8988T (cell line): ENCODE results near the gene ANKMY1.

Source experiments
- DNase-seq: peaks from one replicate; pipeline ENCODE4 v3.0.0; 2011

ANKMY1 gene

DNA sequence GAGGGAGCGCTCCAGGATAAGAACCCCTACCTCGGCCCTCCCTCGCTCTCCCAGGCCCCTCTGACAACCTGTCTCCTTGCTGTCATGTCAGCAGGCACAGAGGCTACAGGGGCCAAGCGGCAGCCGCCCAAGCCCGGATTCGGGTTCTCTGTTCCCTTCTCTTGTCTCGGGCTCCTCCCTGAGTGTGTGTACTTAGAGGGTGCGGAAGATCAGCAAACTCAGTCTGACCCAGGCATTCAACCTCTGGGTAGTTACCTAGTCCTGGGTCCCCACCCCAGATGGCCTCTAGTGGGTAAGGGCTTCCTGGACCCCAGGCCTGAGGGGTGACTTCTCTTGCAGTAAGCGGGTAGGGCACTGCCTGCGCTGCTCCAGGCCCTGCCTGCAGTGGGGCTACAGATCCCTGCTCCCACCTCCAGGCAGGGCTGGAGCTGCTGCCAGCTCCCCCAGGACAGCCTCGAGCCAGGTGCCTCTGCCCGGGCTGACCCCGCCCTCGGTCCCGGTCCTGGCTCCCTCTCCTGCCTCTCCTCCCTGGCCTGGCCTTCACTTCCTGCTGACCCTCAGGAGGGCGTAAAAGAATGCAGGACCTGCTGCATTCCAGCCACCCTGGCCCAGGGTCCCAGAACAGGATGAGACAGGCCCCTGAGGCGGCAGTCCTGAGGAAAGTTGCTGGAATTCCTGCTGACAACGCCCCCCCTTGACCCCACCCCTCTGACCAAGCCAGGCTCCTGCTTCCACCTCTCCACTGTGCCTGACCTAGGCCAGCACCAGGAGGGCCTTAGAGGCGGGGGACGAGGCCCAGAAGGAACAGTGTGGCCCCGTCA, 100.4 kb downstream of the ANKMY1 start:
- DNase-seq, result no peak

DNA sequence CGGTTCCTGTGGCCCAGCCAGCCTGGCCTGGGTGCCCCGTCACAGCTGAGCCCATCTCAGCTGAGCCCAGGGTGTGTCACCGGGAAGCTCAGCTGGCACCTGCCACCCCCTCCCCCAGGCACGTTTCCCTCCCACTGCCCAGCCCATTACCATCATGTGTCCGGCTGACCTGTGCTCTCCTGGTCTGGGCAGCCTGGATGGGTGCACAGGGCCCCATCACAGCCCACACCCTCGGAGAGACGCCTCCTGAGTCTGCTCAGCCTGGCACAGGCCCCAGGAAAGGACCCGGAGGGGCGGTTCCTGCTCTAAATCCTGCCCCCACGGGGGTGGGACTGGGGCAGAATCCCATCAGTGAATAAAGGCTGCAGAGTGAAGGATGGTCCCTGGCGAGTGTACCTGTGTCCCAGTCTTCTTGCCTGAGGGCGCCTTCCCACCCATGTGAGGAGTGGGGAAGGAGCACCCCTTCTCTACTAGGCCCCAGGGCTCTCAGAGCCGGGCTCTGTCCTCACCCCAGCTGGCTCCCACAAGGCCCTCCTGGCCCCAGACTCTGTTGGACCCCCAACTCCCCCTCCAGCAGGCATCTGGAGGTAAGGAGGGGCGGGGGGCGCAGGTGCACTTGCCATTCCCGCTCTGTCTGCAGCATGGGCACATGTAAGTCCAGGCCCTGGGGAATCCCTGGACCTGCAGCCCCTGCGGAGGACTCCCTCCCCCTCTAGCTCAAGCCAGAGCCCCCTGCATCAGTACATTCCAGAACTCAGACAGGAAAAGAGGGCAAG, 101.2 kb downstream of the ANKMY1 start:
- DNase-seq, result peak; percentile 94

DNA sequence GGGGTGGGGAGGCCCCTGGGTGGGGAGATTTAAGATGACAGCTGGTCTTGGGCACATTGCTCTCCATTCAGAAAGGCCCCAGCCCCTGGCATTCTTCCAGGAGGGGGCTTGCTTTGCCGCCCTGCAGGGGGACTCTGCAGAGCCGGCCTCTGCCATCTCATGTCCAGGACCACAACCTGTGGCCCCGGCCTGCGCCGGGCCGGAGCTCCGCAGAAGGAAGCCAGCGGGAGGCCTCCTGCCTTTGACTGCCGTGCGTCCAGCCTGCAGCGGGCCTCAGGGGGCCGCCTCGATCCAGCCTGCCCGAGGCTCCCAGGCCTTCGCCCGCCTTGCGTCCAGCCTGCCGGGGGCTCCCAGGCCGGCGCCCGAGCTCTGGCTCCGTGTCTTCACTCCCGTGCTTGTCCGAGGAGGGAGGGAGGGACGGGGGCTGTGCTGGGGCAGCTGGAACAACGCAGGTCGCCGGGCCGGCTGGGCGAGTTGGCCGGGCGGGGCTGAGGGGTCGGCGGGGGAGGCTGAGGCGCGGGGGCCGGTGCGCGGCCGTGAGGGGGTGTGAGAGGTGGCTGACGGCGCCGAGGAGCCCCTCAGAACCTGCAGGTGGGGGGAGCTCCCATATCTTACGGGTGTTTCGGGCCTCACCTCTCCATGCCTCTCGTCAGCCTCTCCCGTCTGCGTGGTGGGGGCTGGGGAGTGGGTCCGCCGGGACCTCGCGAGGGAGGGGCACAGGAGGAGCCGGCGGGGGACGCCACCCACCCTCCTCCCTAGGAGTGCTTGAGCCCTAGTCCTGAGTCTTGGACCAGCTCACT, 101.9 kb downstream of the ANKMY1 start:
- no peak for DNase-seq

DNA sequence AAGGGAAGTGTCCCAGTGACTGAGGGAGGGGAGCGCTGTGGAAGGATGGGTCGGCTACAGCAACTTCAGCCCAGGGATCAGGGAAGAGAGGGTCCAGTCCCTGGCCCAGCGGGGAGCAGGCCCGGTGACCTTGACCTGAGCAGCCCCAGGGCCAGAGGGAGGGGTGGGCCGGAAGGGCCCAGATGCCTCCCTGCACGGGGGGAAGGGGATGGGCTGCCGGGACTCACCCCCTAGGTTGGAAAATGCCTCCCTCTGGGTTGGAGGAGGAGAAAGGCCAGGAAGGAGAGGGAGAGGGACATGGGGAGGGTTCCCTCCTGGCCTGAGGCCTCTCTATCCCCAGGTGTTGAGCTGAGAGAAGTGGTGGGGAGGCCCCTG, 102.5 kb downstream of the ANKMY1 start:
- DNase-seq, result no peak

DNA sequence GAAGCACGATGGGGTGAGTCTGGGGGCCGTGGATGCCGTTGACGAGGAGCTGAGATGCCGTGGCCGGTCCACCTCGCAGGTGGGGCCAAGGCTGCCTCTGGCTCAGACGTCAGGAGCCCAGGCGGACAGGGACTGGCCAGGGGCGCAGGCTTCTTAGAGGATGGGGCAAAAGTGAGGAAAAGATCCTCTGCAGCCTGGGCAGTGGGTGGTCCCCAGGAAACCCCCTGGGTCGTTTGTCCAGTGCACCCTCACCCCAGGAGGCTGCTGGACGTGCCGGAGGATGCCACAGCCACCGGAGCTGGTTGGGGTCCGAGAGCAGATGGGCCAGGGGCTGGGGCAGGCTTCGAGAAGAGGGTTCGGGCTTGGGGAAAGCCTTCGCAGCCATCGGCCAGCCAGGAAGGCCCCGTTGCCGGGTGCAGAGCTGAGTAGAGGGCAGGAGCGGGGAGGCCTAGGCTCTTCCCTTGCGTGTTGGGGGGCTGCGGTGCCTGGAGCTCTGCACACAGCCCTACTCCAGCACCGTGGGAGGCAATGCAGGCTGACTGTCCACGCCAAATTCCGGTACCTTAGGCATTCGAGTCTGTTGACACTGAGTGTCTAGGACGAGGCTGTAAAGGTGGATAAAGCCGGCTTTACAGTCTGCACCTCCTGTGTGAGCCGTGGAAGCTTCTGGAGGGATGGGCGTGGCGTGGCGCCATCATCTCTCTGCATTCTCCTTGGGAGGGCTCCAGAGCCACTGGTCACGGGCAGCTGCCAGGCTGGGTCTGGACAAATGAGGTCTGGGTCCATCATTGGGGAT, 103.5 kb downstream of the ANKMY1 start:
- no peak for DNase-seq

DNA sequence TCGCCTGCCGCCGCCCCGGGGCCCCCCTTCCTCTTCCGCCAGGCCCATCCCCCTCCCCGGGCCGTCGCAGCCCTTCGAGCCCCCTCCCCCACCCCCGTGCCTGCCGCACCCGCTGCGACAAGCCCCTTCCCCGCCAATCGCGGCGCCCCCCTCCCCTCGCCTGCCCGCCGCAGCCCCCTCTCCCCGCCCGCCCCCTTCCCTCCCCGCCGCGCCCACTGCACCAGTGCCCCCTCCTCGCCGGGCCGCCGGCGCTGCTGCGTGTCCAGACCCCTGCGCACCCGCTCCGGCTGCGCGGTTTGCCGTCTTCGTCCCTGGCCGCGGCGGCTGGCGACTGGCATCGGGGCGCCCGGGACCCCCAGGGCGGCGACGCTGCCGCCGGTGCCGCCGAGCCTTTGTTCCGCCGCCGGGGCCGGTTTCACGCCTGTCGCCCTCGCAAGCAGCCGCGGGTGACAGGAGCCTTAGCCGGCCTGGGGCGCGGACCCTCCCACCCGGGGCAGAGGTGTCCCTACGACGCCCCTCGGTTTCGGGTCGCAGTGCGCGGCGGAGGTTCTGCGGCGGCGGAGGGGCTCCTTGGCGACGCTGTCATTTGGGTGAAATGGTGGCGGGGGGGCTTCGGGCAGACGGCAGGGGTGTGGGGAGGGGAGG, 104.2 kb downstream of the ANKMY1 start:
- no peak for DNase-seq

DNA sequence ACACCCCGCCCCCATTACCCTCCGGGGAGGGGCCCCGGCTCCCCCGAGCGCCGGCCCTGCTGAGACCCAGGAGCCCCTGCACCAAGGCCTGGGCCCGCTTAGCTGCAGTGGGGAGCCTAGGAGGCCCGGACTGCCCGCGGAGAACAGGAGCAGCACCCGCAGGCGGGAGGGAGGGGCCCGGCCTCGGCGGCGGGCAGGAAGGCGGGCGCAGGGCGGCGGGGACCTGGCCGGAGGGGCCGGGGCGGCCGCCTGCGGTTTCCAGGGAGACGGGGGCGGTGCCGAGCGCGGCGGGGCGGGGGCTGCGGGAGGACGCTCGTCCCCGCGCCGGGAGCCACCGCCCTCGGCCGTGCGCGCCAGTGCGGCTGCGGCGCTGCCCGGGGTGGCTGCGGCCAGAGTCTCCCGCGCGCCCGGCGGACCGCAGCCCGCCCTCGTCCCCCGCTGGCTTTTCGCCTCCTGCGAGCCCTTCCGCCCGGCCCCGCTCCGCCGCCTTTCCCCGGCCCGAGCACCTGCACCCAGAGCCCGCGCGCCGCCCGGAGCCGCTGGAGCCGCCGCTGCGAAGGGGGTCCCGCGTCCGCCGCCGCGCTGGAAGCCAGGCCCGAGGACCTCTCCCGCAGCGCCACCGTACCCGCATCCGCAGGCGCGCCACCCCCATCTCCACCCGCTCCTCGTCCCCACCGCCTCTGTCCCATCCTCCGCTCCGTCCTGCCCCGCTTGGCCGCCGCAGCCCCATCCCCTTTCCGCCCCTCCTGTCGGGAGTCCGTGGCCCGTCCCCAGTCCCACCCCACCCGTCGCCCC, 105.1 kb downstream of the ANKMY1 start:
- DNase-seq, result peak; percentile 99

DNA sequence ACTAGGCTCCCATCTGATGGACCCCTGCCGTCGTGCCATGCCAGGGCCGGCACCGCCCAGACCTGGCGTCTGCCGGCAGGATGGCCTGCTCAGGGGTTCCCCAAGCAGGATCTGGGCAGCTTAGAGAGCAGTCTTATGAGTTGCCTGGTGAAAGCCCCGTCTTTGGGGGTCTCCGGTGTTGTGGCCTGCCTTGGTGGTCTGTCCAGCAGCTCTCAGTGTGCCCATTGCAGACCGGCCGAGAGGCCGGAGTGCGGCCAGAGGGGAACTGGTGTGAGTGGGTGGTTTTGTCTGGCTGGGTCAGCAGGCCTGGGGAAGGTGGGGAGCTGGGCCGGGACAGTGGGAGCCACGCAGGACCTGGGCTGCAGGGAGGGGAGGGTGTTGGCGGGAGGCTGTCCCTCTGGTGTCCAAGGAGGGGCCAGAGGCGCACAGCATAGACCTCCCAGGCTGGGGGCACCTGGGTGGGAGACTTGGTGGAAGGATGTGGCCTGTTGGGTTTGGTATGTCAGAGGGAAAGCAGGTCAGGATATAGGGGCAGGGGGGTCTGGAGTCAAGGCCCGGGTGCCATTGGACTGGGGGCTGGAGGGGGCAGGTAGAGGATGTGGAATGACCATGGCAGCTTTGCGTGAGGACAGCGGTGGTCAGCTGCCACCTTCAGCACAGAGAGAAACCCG, 105.9 kb downstream of the ANKMY1 start:
- no peak for DNase-seq

DNA sequence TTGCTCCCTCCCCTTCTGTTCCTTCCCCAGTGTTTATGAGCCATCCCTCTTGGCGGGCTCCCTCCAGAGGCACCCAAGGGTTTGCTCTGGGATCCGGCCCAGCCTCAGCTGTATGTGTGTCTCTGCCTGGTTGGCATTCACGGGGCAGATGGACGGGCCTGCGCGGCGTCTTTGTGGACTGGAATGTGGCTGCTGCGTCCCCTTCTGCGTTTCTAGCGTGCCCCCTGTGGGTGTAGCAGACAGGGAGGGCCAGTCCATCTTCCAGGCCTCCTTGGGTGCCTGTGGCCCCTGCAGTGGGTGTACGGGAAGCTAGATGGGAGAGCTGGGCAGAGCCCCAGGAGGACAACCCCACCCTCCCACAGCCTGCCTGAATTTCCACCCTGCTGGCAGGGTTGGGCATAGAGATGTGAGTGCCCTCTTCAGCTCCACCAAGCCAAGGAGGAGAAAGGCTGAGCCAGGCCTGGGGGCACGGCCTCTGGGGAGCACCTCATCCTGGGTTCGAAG, 106.6 kb downstream of the ANKMY1 start:
- no peak for DNase-seq

DNA sequence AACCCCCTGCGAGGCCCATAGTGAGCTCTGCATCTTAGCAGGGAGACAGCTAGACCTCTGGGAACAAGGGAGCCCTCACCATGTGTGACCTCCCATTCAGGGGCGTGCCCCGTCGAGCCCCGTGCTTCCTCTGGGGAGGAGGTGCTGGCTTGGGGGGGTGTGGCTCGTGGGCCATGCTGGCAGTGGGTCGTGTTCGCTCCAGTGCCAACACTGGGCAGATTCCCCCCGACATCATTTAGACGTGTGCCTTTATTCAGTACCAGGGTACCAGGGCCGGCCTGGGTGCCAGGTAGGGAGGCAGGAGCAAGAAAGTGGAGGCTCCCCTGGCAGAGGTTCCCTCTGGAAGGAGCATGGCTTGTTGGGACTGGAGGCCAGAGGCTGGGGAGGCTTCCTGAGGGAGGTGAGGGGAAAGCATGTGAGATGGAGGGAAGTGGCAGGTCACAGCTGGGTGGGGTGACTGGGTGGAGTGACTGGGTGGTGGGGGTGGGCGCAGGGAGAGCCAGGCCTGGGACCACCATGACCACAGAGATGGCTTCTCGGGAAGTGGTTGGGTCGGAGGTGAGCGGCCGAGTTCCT, 107.2 kb downstream of the ANKMY1 start:
- DNase-seq, result no peak

DNA sequence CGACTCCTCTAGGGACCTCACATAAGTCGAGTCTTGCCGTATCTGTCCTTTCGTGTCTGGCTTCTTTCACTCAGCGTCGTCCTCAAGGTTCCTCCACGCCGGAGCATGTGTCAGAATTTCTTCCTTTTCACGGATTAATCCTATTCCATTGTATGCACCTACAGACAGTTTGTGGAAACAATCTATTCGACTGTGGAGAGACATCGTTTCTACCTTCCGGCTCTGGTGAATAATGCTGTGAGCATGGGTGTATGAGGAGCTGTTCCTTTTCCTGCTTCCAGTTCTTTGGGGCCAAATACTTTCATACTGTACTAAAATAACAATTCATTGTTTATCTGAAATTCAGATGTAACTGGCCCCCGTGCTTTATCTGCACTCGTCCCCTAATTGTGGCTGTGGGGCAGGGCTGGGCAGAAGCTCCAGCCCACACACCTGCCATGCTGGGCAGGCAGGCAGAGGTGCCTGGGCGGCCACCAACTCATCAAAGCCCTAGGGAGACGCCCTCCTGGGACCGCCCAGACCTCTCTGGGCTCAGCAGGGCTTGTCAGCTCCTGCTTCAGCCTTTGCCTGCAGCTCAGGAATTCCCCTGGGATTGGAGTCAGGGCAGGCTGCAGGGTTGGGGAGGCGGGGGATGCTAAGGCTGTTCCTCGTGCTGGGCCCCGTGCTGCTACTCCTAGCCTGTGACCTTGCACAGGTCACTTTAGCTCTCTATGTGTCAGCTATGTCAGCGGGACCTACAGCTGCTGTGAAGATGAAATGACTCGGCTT, 107.8 kb downstream of the ANKMY1 start:
- DNase-seq, result no peak

DNA sequence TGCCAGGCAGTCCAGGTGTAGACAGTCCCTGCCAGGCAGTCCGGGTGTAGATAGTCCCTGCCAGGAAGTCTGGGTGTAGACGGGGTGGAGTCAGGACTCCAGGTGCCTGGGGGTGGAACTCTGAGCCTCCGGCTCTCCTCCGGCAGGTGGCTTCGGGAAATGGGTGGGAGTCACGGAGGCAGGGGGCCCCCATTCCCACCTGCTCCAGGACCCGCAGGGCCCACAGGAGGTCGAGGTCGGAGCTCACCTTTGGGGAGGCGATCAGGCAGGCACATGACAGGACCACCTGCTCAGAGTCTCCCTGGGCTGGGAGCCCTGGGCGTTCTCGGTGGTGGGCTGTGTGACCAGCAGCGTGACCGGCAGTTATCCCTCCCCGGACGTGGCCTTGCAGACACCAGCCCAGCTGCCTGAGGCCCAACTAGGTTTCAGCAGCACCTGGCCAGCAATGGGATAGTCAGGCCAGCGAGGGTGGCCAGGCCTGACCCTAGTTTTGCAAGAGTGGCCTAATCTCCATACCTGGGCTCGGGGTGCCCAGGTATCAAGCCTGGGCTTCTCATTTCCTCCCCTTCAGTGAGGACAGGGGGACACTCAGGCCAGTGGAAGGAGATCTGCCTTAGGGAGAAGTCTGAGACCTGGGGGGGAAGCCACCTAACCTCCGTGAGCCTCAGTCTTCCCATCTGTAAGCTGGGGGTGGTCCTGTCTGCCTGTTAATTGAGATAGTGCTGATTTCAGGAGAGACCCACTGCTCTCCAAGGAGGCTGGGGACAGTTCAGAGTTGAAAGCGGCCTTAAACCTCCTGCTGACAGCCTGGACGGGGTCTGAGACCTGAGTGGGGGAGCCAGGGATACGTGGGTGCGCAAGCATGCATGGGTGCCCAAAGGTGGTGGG, 109.2 kb downstream of the ANKMY1 start:
- DNase-seq, result no peak

DNA sequence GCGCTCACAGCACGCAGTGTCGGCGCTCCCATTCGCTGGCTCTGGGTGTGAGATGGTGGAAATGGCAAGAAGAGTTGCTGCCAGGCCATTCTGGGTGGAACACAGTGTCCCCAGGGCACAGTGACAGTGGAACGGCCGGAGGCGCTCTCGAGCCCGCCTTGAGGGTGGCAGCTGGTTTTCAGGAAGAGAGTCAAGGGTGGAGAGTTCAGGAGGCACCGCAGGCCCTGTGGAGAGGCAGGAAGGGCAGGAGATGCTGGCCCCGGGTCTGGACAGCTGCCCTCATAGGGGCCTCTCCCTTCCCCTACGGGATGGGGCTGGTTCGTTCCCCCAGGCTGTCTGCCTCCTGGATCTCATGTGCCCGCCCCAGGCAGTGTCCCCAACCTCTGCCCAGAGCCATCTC, 109.9 kb downstream of the ANKMY1 start:
- DNase-seq, result no peak

DNA sequence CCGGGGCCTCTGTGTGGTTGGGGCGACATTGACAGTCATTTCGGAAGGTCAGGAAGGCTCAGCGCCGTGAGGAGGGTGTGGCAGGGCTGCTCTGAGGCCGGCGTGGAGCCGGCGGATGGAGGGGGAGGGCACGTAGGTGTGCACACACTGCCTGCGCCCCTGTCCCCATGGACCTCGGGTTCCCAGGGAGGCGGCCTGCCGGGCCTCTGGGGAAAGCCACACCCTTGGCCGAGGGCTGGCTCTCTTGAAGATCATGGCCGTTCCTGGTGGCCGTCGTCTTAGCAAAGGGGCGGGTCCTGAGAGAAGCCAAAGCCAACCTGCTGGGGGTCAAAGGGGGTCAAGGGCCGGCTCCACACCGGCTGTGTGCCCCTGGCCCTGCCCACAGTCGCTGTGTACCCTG, 110.5 kb downstream of the ANKMY1 start:
- no peak for DNase-seq

DNA sequence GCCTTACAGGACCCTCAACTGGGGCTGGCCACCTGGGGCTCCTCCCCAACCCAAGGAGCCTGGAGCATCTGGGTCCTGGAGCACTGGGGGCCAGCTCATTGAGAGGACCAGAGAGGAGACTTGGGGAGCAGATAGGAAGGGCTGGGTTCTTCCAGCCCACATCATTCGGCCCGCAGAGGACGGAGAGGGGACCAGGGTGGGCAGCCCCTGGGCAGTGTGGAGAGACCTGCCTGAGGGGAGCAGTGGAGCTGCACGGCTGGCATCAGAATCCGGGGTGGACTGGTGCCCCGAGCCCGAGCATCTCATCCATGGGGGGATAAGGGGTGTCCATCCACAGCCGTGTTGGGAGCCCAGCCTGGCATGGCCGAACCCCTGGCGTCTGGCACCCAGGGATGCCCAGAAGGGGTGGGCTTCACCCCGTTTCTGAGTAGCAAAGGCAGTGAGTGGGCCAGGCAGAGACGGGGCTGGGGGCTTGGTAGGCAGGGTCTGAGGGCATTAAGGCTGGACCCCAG, 111.1 kb downstream of the ANKMY1 start:
- no peak for DNase-seq

DNA sequence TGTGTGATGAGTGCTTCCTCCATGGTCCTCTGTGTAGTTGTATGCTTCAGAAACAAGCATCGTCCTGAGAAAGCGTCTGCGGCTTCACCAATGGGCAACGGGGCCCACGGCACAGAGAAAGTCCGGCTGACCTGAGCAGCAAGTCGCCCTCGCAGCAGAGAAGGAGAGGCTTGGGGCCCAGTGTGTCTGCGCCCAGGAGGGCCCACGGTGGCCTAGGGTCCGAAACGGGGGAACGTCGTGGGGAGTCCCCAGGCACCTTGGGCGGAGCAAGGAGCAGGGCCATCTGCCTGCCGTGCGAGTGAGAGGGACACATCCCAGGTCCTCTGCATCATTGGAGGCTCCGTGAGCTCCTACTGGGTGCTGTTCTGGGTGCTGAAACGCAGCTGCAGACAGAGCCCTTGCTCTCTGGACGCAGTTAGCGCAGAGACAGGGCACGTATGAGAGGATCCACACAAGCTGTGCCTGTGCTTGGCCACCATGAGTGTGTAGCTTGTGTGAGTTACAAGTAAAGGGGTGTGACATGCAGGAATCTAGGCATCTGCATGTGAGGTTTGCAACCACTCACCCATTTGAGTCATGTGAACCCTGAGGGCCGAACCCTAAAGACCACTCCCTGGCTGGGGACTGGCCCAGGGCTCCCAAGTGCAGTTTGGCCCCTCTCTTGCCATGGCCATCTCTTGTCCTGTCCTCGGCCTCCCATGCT, 111.7 kb downstream of the ANKMY1 start:
- DNase-seq, result no peak

DNA sequence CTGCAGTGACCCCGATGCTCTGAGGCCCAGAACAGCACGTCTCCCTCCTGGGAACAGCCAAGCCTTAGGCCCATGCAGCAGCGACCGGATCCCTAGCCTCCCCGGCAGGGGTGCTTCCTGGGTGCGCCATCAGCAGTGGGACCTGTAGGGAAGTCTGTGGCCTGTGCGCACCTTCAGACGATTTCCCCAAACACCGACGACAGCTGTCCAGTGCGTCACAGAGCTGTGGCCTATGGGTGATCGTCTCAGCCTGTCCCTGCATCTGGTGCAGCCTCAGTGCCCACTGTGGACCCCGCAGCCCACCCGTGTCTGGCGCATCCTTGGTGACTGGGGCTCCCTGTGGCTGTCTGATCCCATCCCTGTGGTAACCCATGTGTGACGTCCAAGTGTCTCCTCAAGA, 113.3 kb downstream of the ANKMY1 start:
- DNase-seq, result no peak
